Erythroblast (primary cell): Measurements from ENCODE around the gene SLC16A4.

Experiments used
- DNase-seq, 2 experiments: peaks; one replicate each; lab custom pipeline; 2025; lab: John Stamatoyannopoulos, UW
- GATA1 ChIP-seq: IDR thresholded peaks from 2 replicates; pipeline ENCODE4 v1.6.1; 2011; ENCODE audit warnings: low read depth, mild to moderate bottlenecking, control low read depth, low read length, moderate library complexity
- POLR2A ChIP-seq: IDR thresholded peaks from 2 replicates; pipeline ENCODE4 v1.6.1; 2011; ENCODE audit warnings: mild to moderate bottlenecking, low read length

The SLC16A4 gene

GRCh38 chr1:110394493-110394820 is 3.6 kb upstream of the SLC16A4 start:
- TF ChIP-seq GATA1 (no peak), POLR2A (no peak)
- DNase-seq: no peak

DNA sequence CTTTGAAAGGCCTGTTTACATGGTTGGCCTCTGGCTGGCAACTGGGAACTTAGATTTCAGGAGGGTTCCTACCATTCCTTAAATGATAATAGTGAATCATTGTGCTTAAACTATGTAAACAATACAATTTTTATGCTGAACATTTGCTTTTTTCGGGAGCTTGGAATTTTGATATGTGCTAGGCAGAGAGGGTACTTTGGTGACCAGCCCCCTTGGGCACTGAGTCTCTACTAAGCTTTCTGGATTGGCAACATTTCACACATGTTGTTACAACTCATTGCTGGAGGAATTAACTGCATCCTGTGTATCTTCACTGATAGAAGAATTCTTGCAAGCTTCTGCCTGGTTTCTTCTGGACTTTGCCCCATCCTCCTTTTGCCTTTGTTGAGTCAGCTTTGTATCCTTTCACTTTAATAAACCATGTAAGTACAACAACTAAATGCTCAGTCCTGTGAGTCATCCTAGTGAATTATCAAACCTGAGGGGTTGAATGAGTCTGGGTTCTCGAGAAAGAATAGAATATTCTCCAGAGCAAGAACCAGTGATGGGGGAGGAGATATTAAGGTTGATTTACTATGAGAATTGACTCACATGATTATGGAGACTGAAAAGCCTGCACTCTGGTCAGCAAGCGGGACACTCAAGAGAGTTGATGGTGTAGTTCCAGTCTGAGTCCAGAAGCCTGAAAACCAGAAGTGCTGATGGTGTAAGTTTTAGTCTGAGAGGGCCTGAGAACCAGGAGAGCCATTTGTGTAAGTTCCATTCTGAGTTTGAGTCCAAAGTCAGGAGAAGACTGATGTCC is 3.1 kb upstream of the SLC16A4 start:
- peak in 1 of 2 experiments; percentile 38 for DNase-seq
- TF ChIP-seq POLR2A (no peak), GATA1 (no peak)

DNA sequence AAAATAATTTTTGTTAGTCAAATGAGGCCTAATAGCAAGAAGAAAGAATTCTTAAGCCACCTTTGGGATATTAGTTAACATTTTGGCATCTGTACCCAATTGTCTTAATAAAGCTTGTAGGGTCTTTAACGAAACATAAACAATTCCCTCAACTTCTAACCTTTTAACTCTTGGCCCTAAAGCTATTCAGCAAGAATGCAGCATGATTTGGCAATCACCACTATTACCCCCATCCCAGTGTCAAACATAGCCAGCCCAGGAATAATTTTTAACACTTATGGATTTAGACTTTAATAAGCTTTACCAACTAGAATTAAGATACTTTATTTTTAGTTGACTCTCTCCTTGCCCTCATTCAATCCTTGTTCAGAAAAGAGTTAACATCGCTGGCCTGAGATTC is 2.5 kb upstream of the SLC16A4 start:
- TF ChIP-seq POLR2A: no peak
- TF ChIP-seq GATA1: no peak
- no peak for DNase-seq

DNA sequence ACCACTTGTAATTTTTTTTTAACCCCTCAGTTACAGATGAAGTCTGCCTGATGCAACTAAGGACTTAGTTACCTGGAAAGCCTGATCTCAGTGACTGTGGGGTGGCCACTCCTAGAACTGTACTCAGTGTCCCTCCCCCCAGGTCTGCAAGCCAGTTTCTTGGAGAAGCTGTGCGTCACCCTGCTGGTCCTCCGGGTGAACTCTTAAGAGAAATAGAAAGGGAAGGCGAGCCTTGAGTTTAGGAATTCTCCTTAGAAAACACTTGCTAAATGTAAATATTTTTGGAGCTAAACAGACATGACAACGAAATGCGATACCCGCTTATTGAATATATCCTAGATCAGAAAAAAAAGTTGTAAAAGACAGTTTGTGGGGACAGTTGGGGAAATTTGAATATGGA is 730 bp downstream of the SLC16A4 start:
- DNase-seq: no peak
- TF ChIP-seq GATA1 (no peak), POLR2A (no peak)

DNA sequence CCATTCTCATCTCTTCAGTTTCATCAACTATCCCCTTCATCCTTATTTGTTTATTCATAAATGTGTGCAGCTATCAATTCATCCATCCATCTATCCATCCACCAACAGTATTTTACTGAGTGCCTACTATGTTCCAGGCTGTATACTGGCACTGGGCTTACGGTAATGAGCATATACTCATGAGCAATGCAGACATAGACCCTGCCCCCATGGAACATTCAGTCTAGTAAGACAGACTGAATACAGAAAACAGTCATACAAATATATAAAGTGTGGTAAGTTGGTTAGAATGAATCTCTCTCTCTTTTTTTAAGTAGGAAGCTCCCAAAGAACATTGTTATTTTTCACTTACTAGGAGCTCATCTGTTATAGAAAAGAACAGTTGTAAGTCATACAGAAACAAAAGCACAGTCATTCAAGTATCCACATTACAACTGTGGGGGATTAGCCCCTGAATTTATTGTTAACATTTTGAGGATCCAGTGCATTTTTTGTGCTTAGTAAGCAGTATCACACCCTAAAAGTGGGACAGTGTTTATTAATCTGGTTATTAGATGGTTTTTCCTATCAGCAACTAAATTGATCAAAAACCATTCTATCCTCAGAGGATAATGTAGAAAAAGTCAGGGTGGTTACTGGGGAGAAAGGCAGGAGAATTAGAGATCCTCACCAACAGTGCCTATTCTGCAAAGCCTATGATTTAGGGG is 3.6 kb downstream of the SLC16A4 start:
- no peak for DNase-seq
- no peak for TF ChIP-seq POLR2A

GRCh38 chr1:110385369-110385768 is 5.5 kb downstream of the SLC16A4 start:
- TF ChIP-seq GATA1 (no peak), POLR2A (no peak)
- no peak for DNase-seq

DNA sequence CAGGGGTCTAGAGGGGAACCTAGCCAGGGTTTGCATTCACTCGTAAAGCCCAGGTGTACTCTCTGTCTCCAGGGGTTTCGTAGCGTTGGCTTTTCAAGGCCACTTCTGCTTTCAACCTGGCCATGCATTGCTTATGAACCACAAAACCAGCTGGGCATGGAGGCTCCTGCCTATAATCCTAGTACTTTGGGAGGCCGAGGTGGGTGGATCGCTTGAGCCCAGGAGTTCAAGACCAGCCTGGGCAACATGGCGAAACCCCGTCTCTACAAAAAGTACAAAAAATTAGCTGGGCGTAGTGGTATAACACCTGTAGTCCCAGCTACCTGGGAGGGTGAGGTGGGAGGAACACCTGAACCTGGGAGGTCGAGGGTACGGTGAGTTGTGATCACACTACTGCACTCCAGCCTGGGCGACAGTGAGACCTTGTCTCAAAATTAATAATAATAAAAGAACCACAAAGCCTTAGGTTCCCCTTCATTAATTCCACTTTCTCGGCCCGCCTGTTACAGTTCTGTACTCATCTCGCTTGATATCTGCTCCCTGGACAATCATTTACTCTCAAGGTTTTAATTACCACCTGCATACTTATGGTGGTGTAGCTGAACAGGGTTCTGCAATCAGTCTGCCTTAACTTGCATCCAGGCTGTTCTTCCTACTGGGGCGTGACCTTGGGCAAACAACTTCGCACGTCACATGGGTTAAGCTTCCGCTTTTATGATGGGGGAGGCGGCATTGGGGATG is 6.1 kb downstream of the SLC16A4 start:
- no peak for DNase-seq
- no peak for TF ChIP-seq GATA1
- no peak for TF ChIP-seq POLR2A

GRCh38 chr1:110383251-110383990 is 7.4 kb downstream of the SLC16A4 start:
- peak; percentile 40 to 44 for DNase-seq
- no peak for TF ChIP-seq GATA1
- no peak for TF ChIP-seq POLR2A

- no peak for DNase-seq
- TF ChIP-seq POLR2A (no peak), GATA1 (no peak)
These were observed 10.0 kb downstream of the SLC16A4 start for GRCh38 chr1:110380672-110381283.

- no peak for DNase-seq
- TF ChIP-seq GATA1: no peak
- TF ChIP-seq POLR2A: no peak
These were observed 15.3 kb downstream of the SLC16A4 start for GRCh38 chr1:110375490-110375889.

DNA sequence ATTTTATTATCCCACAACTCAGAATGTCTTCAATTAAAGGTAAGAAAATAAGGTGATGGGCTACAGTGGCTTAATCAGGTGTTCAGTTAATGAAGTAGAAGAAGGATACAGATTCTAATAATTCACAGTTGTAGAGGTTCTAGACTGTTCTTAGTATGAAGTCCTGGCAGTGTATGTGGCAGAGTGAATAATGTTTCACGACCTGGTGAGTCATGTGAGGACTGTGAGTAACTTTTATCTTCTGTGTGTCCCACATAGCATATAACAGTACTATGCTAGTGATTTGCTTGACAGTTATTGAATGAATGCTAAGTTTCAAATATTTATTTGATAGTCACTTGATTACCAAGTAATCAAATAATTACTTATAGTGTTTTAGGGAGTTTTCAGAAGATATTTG is 20.0 kb downstream of the SLC16A4 start:
- DNase-seq: peak in 1 of 2 experiments; percentile 53

GRCh38 chr1:110364221-110364620 is 26.6 kb downstream of the SLC16A4 start:
- DNase-seq: peak; percentile 4 to 67
- TF ChIP-seq POLR2A (no peak), GATA1 (no peak)

More for the DNA sequence above, 20.0 kb downstream of the SLC16A4 start:
- TF ChIP-seq POLR2A: no peak

- DNase-seq: no peak
- TF ChIP-seq GATA1 (no peak), POLR2A (no peak)
These were observed 29.0 kb downstream of the SLC16A4 start for GRCh38 chr1:110361856-110362255.
